ENCODE data around the gene COG5.

The COG5 gene

GRCh38 chr7:107268594-107268993 is 295.1 kb downstream of the COG5 start:
- H2BK120ac ChIP-seq (ENCODE audit: insufficient read depth, low read length, poor library complexity) = no peak overlapping the region
- H4K91ac ChIP-seq (ENCODE audit: low read depth, low read length) = no peak overlapping the region
- no peak overlapping the region for H2AK5ac ChIP-seq (ENCODE audit: low read length)
- H3K27me3 ChIP-seq (ENCODE audit: insufficient read depth, low read length) = no peaks in the 10 kb centered on the region
- no peak overlapping the region for H3K27ac ChIP-seq (ENCODE audit: low read depth, low read length)
- H3K79me2 ChIP-seq (ENCODE audit: control insufficient read depth, insufficient read depth, low read length, poor library complexity) = no peaks in the 10 kb centered on the region
- no peak for DNase-seq
- no peak overlapping the region for H3K14ac ChIP-seq (ENCODE audit: low read length)
- H3K4me3 ChIP-seq (ENCODE audit: low read depth, low read length) = no peak overlapping the region
- H2BK5ac ChIP-seq (ENCODE audit: low read depth, low read length, poor library complexity) = no peak overlapping the region
- H2AFZ ChIP-seq (ENCODE audit: insufficient read depth, low read length, poor library complexity) = no peak overlapping the region
- no CpG with 5 or more reads among the region's 2 CpGs for WGBS (ENCODE audit: extremely low coverage, insufficient coverage, insufficient read length)
- H4K12ac ChIP-seq (ENCODE audit: low read depth, low read length) = no peak overlapping the region
- H3K9ac ChIP-seq (ENCODE audit: low read length) = no peak overlapping the region
- no peak overlapping the region for H2BK12ac ChIP-seq (ENCODE audit: low read length)
- H3K18ac ChIP-seq (ENCODE audit: low read length) = no peak overlapping the region
- H4K8ac ChIP-seq (ENCODE audit: low read depth, low read length) = no peak overlapping the region
- no peaks in the 10 kb centered on the region for H3K9me3 ChIP-seq (ENCODE audit: insufficient read depth, low read depth, low read length)
- H3K4ac ChIP-seq (ENCODE audit: low read depth, low read length) = no peak overlapping the region
- H3K4me2 ChIP-seq (ENCODE audit: low read length) = no peak overlapping the region
- no peaks in the 10 kb centered on the region for H3K79me1 ChIP-seq (ENCODE audit: low read length)
- no peaks in the 10 kb centered on the region for H3K36me3 ChIP-seq (ENCODE audit: control insufficient read depth in 1 of 2, insufficient read depth in 2 of 2, low read length in 2 of 2)
- H3K23ac ChIP-seq (ENCODE audit: low read length) = no peak overlapping the region
- H3K4me1 ChIP-seq (ENCODE audit: control insufficient read depth in 1 of 2, insufficient read depth in 2 of 2, low read length in 2 of 2) = no peaks in the 10 kb centered on the region

GRCh38 chr7:107267138-107267537 is 296.6 kb downstream of the COG5 start:
- no peaks in the 10 kb centered on the region for H3K36me3 ChIP-seq (ENCODE audit: control insufficient read depth in 1 of 2, insufficient read depth in 2 of 2, low read length in 2 of 2)
- H2BK5ac ChIP-seq (ENCODE audit: low read depth, low read length, poor library complexity) = no peak overlapping the region
- H3K4me1 ChIP-seq (ENCODE audit: control insufficient read depth in 1 of 2, insufficient read depth in 2 of 2, low read length in 2 of 2) = no peaks in the 10 kb centered on the region
- H4K8ac ChIP-seq (ENCODE audit: low read depth, low read length) = no peak overlapping the region
- no peak overlapping the region for H3K4me2 ChIP-seq (ENCODE audit: low read length)
- H3K18ac ChIP-seq (ENCODE audit: low read length) = no peak overlapping the region
- no CpG with 5 or more reads among the region's 1 CpG for WGBS (ENCODE audit: extremely low coverage, insufficient coverage, insufficient read length)
- H3K4ac ChIP-seq (ENCODE audit: low read depth, low read length) = no peak overlapping the region
- no peak overlapping the region for H2BK12ac ChIP-seq (ENCODE audit: low read length)
- H4K91ac ChIP-seq (ENCODE audit: low read depth, low read length) = no peak overlapping the region
- no peak overlapping the region for H3K27ac ChIP-seq (ENCODE audit: low read depth, low read length)
- H3K27me3 ChIP-seq (ENCODE audit: insufficient read depth, low read length) = no peaks in the 10 kb centered on the region
- H4K12ac ChIP-seq (ENCODE audit: low read depth, low read length) = no peak overlapping the region
- no peak overlapping the region for H3K9ac ChIP-seq (ENCODE audit: low read length)
- no peak overlapping the region for H2BK120ac ChIP-seq (ENCODE audit: insufficient read depth, low read length, poor library complexity)
- H2AK5ac ChIP-seq (ENCODE audit: low read length) = no peak overlapping the region
- no peak for DNase-seq
- no peak overlapping the region for H2AFZ ChIP-seq (ENCODE audit: insufficient read depth, low read length, poor library complexity)
- H3K79me2 ChIP-seq (ENCODE audit: control insufficient read depth, insufficient read depth, low read length, poor library complexity) = no peaks in the 10 kb centered on the region
- H3K9me3 ChIP-seq (ENCODE audit: insufficient read depth, low read depth, low read length) = no peaks in the 10 kb centered on the region
- no peaks in the 10 kb centered on the region for H3K79me1 ChIP-seq (ENCODE audit: low read length)
- H3K4me3 ChIP-seq (ENCODE audit: low read depth, low read length) = no peak overlapping the region
- no peak overlapping the region for H3K14ac ChIP-seq (ENCODE audit: low read length)
- H3K23ac ChIP-seq (ENCODE audit: low read length) = no peak overlapping the region

DNA sequence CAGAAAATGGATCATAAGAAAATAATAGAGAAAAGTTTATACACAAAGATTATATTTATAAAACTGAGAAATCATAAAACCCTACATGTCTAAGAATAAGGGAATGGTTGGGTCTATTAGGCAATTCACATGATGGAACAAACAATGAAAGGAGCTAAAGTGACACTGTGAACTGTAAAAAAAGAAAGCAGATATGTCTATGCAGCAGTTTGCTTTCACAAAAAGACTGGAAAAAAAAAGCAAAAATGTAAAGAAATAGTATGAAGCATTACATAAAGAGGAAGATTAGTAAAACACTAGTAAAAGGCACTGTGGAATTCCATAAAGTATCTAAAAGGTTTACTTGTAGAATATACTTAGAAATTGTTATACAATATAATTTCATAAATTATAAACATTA is 299.0 kb downstream of the COG5 start:
- no peaks in the 10 kb centered on the region for H3K79me1 ChIP-seq (ENCODE audit: low read length)
- H3K27me3 ChIP-seq (ENCODE audit: insufficient read depth, low read length) = no peaks in the 10 kb centered on the region
- no peak overlapping the region for H3K18ac ChIP-seq (ENCODE audit: low read length)
- H3K36me3 ChIP-seq (ENCODE audit: control insufficient read depth in 1 of 2, insufficient read depth in 2 of 2, low read length in 2 of 2) = no peaks in the 10 kb centered on the region
- H3K9ac ChIP-seq (ENCODE audit: low read length) = no peak overlapping the region
- no peak overlapping the region for H4K91ac ChIP-seq (ENCODE audit: low read depth, low read length)
- H2BK12ac ChIP-seq (ENCODE audit: low read length) = no peak overlapping the region
- H3K27ac ChIP-seq (ENCODE audit: low read depth, low read length) = no peak overlapping the region
- no peaks in the 10 kb centered on the region for H3K9me3 ChIP-seq (ENCODE audit: insufficient read depth, low read depth, low read length)
- no peak overlapping the region for H3K4ac ChIP-seq (ENCODE audit: low read depth, low read length)
- no peak overlapping the region for H4K8ac ChIP-seq (ENCODE audit: low read depth, low read length)
- no peak overlapping the region for H2BK120ac ChIP-seq (ENCODE audit: insufficient read depth, low read length, poor library complexity)
- no peaks in the 10 kb centered on the region for H3K79me2 ChIP-seq (ENCODE audit: control insufficient read depth, insufficient read depth, low read length, poor library complexity)
- no peak overlapping the region for H3K4me2 ChIP-seq (ENCODE audit: low read length)
- no peaks in the 10 kb centered on the region for H3K4me1 ChIP-seq (ENCODE audit: control insufficient read depth in 1 of 2, insufficient read depth in 2 of 2, low read length in 2 of 2)
- DNase-seq = no peak
- no peak overlapping the region for H2AFZ ChIP-seq (ENCODE audit: insufficient read depth, low read length, poor library complexity)
- H2BK5ac ChIP-seq (ENCODE audit: low read depth, low read length, poor library complexity) = no peak overlapping the region
- H3K4me3 ChIP-seq (ENCODE audit: low read depth, low read length) = no peak overlapping the region
- H2AK5ac ChIP-seq (ENCODE audit: low read length) = no peak overlapping the region
- no peak overlapping the region for H3K23ac ChIP-seq (ENCODE audit: low read length)
- no peak overlapping the region for H4K12ac ChIP-seq (ENCODE audit: low read depth, low read length)
- H3K14ac ChIP-seq (ENCODE audit: low read length) = no peak overlapping the region

- Histone ChIP-seq H3K36me3 (ENCODE audit: control insufficient read depth in 1 of 2, insufficient read depth in 2 of 2, low read length in 2 of 2) (no peaks in the 10 kb centered on the region), H4K12ac (ENCODE audit: low read depth, low read length) (no peak overlapping the region), H3K4me3 (ENCODE audit: low read depth, low read length) (no peak overlapping the region), H3K23ac (ENCODE audit: low read length) (no peak overlapping the region), H4K8ac (ENCODE audit: low read depth, low read length) (no peak overlapping the region), H3K27me3 (ENCODE audit: insufficient read depth, low read length) (no peaks in the 10 kb centered on the region), H2AK5ac (ENCODE audit: low read length) (no peak overlapping the region), H2BK5ac (ENCODE audit: low read depth, low read length, poor library complexity) (no peak overlapping the region), H3K14ac (ENCODE audit: low read length) (no peak overlapping the region), H3K4ac (ENCODE audit: low read depth, low read length) (no peak overlapping the region), H3K9ac (ENCODE audit: low read length) (no peak overlapping the region), H2BK120ac (ENCODE audit: insufficient read depth, low read length, poor library complexity) (no peak overlapping the region), H3K4me2 (ENCODE audit: low read length) (no peak overlapping the region), H2BK12ac (ENCODE audit: low read length) (no peak overlapping the region), H3K18ac (ENCODE audit: low read length) (no peak overlapping the region), H3K79me2 (ENCODE audit: control insufficient read depth, insufficient read depth, low read length, poor library complexity) (no peaks in the 10 kb centered on the region), H3K4me1 (ENCODE audit: control insufficient read depth in 1 of 2, insufficient read depth in 2 of 2, low read length in 2 of 2) (no peaks in the 10 kb centered on the region), H3K27ac (ENCODE audit: low read depth, low read length) (no peak overlapping the region), H2AFZ (ENCODE audit: insufficient read depth, low read length, poor library complexity) (no peak overlapping the region), H3K79me1 (ENCODE audit: low read length) (no peaks in the 10 kb centered on the region), H4K91ac (ENCODE audit: low read depth, low read length) (no peak overlapping the region), H3K9me3 (ENCODE audit: insufficient read depth, low read depth, low read length) (no peaks in the 10 kb centered on the region)
- no peak for DNase-seq
- no CpG with 5 or more reads among the region's 2 CpGs for WGBS (ENCODE audit: extremely low coverage, insufficient coverage, insufficient read length)
These were observed 300.9 kb downstream of the COG5 start for GRCh38 chr7:107262857-107263256.

DNA sequence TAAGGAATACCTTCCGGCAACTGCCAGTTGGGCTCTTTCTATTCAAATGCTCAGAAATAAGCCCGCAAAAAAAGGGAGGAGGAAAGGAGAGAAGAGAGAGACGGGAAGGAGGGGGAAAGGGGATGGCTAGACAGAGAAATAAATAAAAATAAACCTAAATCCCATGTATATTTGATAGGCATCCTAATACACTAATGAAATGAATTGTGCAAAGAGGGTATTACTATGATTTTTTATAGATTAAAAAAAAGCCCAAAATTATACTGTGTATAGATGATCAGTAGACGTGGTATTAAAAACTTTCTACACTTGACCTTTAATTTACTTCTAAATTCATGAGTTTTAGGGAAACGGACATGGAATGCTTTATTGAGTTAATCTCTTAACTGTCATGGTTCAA is 305.0 kb downstream of the COG5 start:
- H2AK5ac ChIP-seq (ENCODE audit: low read length) = no peak overlapping the region
- DNase-seq = no peak
- H2BK5ac ChIP-seq (ENCODE audit: low read depth, low read length, poor library complexity) = no peak overlapping the region
- WGBS (ENCODE audit: extremely low coverage, insufficient coverage, insufficient read length) = no CpG with 5 or more reads among the region's 5 CpGs
- no peak overlapping the region for H3K14ac ChIP-seq (ENCODE audit: low read length)
- no peak overlapping the region for H2BK120ac ChIP-seq (ENCODE audit: insufficient read depth, low read length, poor library complexity)
- no peaks in the 10 kb centered on the region for H3K27me3 ChIP-seq (ENCODE audit: insufficient read depth, low read length)
- H3K23ac ChIP-seq (ENCODE audit: low read length) = no peak overlapping the region
- H3K18ac ChIP-seq (ENCODE audit: low read length) = no peak overlapping the region
- no peak overlapping the region for H2AFZ ChIP-seq (ENCODE audit: insufficient read depth, low read length, poor library complexity)
- H3K79me1 ChIP-seq (ENCODE audit: low read length) = no peaks in the 10 kb centered on the region
- no peak overlapping the region for H2BK12ac ChIP-seq (ENCODE audit: low read length)
- no peaks in the 10 kb centered on the region for H3K4me1 ChIP-seq (ENCODE audit: control insufficient read depth in 1 of 2, insufficient read depth in 2 of 2, low read length in 2 of 2)
- no peak overlapping the region for H3K9ac ChIP-seq (ENCODE audit: low read length)
- no peaks in the 10 kb centered on the region for H3K9me3 ChIP-seq (ENCODE audit: insufficient read depth, low read depth, low read length)
- no peaks in the 10 kb centered on the region for H3K36me3 ChIP-seq (ENCODE audit: control insufficient read depth in 1 of 2, insufficient read depth in 2 of 2, low read length in 2 of 2)
- no peak overlapping the region for H3K27ac ChIP-seq (ENCODE audit: low read depth, low read length)
- H4K12ac ChIP-seq (ENCODE audit: low read depth, low read length) = no peak overlapping the region
- H3K4me3 ChIP-seq (ENCODE audit: low read depth, low read length) = no peak overlapping the region
- no peak overlapping the region for H4K8ac ChIP-seq (ENCODE audit: low read depth, low read length)
- H3K79me2 ChIP-seq (ENCODE audit: control insufficient read depth, insufficient read depth, low read length, poor library complexity) = no peaks in the 10 kb centered on the region
- H3K4ac ChIP-seq (ENCODE audit: low read depth, low read length) = no peak overlapping the region
- H4K91ac ChIP-seq (ENCODE audit: low read depth, low read length) = no peak overlapping the region
- no peak overlapping the region for H3K4me2 ChIP-seq (ENCODE audit: low read length)
